HEK293 (cell line): ENCODE measurements around the gene INPP5D.
"Not testable (repeated sequence)": the region's sequence is repeated elsewhere in the genome, so short reads cannot be mapped to it uniquely, and the experiment has no call there.

Experiments used
- CTCF ChIA-PET: fragments of 350-600 bp; formaldehyde crosslinking; extraction: SDS; loops from one replicate; lab custom pipeline; 2021; ENCODE audit warnings: antibody characterized with exemption; lab: Yijun Ruan, JAX
- POLR2A ChIA-PET: fragments of 300-600 bp; formaldehyde crosslinking; extraction: SDS; loops from one replicate; lab custom pipeline; 2020; ENCODE audit warnings: antibody characterized with exemption, inconsistent platforms; lab: Yijun Ruan, JAX
- H3K27ac ChIP-seq: fragments of 200-500 bp; sonication (Bioruptor generic); 2 replicates; pipeline ENCODE4 v1.5.1; 2014; ENCODE audit warnings: low read depth, low read length, control low read depth, inconsistent platforms; ENCODE audit errors: extremely low read depth
- H3K36me3 ChIP-seq, 2 experiments: fragments of 200-500 bp in 1 of 2; sonication (Bioruptor generic) in 1 of 2; 1 replicate in 1 of 2; 2 replicates in 1 of 2; pipeline ENCODE4 v1.5.1; 2014 to 2017; ENCODE audit warnings: inconsistent platforms in 2 of 2, low read length in 2 of 2; ENCODE audit not compliant: control insufficient read depth in 2 of 2, insufficient read depth in 1 of 2
- H3K4me1 ChIP-seq: fragments of 200-500 bp; sonication (Bioruptor generic); 2 replicates; pipeline ENCODE4 v1.5.1; 2014; ENCODE audit warnings: mild to moderate bottlenecking, low read length, inconsistent platforms; ENCODE audit not compliant: control insufficient read depth, insufficient read depth
- H3K4me3 ChIP-seq: 2 replicates; pipeline ENCODE4 v1.5.1; 2011; ENCODE audit warnings: low read depth, mild to moderate bottlenecking, control low read depth, low read length, moderate library complexity
- H3K9me3 ChIP-seq: fragments of 200-500 bp; sonication (Bioruptor generic); 2 replicates; pipeline ENCODE4 v1.5.1; 2014; ENCODE audit warnings: low read depth, low read length, inconsistent platforms; ENCODE audit not compliant: control insufficient read depth, insufficient read depth
- FEZF1 ChIP-seq: fragments of 450-650 bp; formaldehyde crosslinking; IDR thresholded peaks from 2 replicates; pipeline ENCODE4 v1.5.1; 2016; ENCODE audit warnings: missing biosample characterization, missing genetic modification characterization
- GLIS2 ChIP-seq: fragments of 450-650 bp; formaldehyde crosslinking; IDR thresholded peaks from 2 replicates; pipeline ENCODE4 v1.5.1; 2016; ENCODE audit warnings: missing biosample characterization, missing genetic modification characterization
- OSR2 ChIP-seq: fragments of 450-650 bp; formaldehyde crosslinking; IDR thresholded peaks from 2 replicates; pipeline ENCODE4 v1.5.1; 2016; ENCODE audit warnings: missing biosample characterization, missing genetic modification characterization
- ZBTB11 ChIP-seq: fragments of 450-650 bp; formaldehyde crosslinking; conservative IDR thresholded peaks from 2 replicates; pipeline ENCODE4 v1.5.1; 2016; ENCODE audit warnings: low read depth, missing biosample characterization, missing genetic modification characterization
- ZBTB21 ChIP-seq: fragments of 450-650 bp; formaldehyde crosslinking; IDR thresholded peaks from 2 replicates; pipeline ENCODE4 v1.5.1; 2017; ENCODE audit warnings: missing biosample characterization, missing genetic modification characterization
- ZNF132 ChIP-seq: fragments of 450-650 bp; formaldehyde crosslinking; IDR thresholded peaks from 2 replicates; pipeline ENCODE4 v1.5.1; 2017; ENCODE audit warnings: missing biosample characterization, missing genetic modification characterization, borderline replicate concordance
- ZNF138 ChIP-seq: fragments of 450-650 bp; formaldehyde crosslinking; IDR thresholded peaks from 2 replicates; pipeline ENCODE4 v1.5.1; 2016; ENCODE audit warnings: missing biosample characterization, missing genetic modification characterization, borderline replicate concordance
- ZNF140 ChIP-seq: fragments of 450-650 bp; formaldehyde crosslinking; IDR thresholded peaks from 2 replicates; pipeline ENCODE4 v1.5.1; 2016; ENCODE audit warnings: missing biosample characterization, missing genetic modification characterization
- ZNF202 ChIP-seq: fragments of 450-650 bp; formaldehyde crosslinking; IDR thresholded peaks from 2 replicates; pipeline ENCODE4 v1.5.1; 2016; ENCODE audit warnings: missing biosample characterization, missing genetic modification characterization, borderline replicate concordance
- ZNF239 ChIP-seq: fragments of 450-650 bp; formaldehyde crosslinking; IDR thresholded peaks from 2 replicates; pipeline ENCODE4 v1.5.1; 2016; ENCODE audit warnings: missing biosample characterization, missing genetic modification characterization
- ZNF24 ChIP-seq: fragments of 450-650 bp; formaldehyde crosslinking; IDR thresholded peaks from 2 replicates; pipeline ENCODE4 v1.5.1; 2016; ENCODE audit warnings: missing biosample characterization, missing genetic modification characterization
- ZNF266 ChIP-seq: fragments of 450-650 bp; formaldehyde crosslinking; IDR thresholded peaks from 2 replicates; pipeline ENCODE4 v1.5.1; 2016; ENCODE audit warnings: missing biosample characterization, missing genetic modification characterization, low read depth
- ZNF292 ChIP-seq: fragments of 450-650 bp; formaldehyde crosslinking; IDR thresholded peaks from 2 replicates; pipeline ENCODE4 v1.5.1; 2016; ENCODE audit warnings: low read depth, missing biosample characterization, missing genetic modification characterization, borderline replicate concordance
- ZNF394 ChIP-seq: fragments of 450-650 bp; formaldehyde crosslinking; IDR thresholded peaks from 2 replicates; pipeline ENCODE4 v1.5.1; 2016; ENCODE audit warnings: missing biosample characterization, missing genetic modification characterization, mild to moderate bottlenecking, moderate library complexity, borderline replicate concordance
- ZNF416 ChIP-seq: fragments of 450-650 bp; formaldehyde crosslinking; IDR thresholded peaks from 2 replicates; pipeline ENCODE4 v1.5.1; 2016; ENCODE audit warnings: missing biosample characterization, missing genetic modification characterization
- ZNF426 ChIP-seq: fragments of 450-650 bp; formaldehyde crosslinking; IDR thresholded peaks from 2 replicates; pipeline ENCODE4 v1.5.1; 2017; ENCODE audit warnings: missing biosample characterization, missing genetic modification characterization, mild to moderate bottlenecking, inconsistent platforms, moderate library complexity
- ZNF518A ChIP-seq: fragments of 450-650 bp; formaldehyde crosslinking; conservative IDR thresholded peaks from 2 replicates; pipeline ENCODE4 v1.5.1; 2016; ENCODE audit warnings: low read depth, missing biosample characterization, missing genetic modification characterization
- ZNF544 ChIP-seq: fragments of 450-650 bp; formaldehyde crosslinking; IDR thresholded peaks from 2 replicates; pipeline ENCODE4 v1.5.0; 2017; ENCODE audit warnings: missing biosample characterization, missing genetic modification characterization
- ZNF558 ChIP-seq: fragments of 450-650 bp; formaldehyde crosslinking; IDR thresholded peaks from 2 replicates; pipeline ENCODE4 v1.5.1; 2016; ENCODE audit warnings: missing biosample characterization, missing genetic modification characterization
- ZNF623 ChIP-seq: fragments of 450-650 bp; formaldehyde crosslinking; IDR thresholded peaks from 2 replicates; pipeline ENCODE4 v1.5.1; 2016; ENCODE audit warnings: missing biosample characterization, missing genetic modification characterization
- ZNF654 ChIP-seq: fragments of 450-650 bp; formaldehyde crosslinking; IDR thresholded peaks from 2 replicates; pipeline ENCODE4 v1.5.1; 2016; ENCODE audit warnings: low read depth, missing biosample characterization, missing genetic modification characterization
- ZNF776 ChIP-seq: fragments of 450-650 bp; formaldehyde crosslinking; IDR thresholded peaks from 2 replicates; pipeline ENCODE4 v1.5.0; 2017; ENCODE audit warnings: missing biosample characterization, missing genetic modification characterization, borderline replicate concordance
- ZSCAN18 ChIP-seq: fragments of 450-650 bp; formaldehyde crosslinking; IDR thresholded peaks from 2 replicates; pipeline ENCODE4 v1.5.1; 2016; ENCODE audit warnings: missing biosample characterization, missing genetic modification characterization
- ZSCAN5A ChIP-seq: fragments of 450-650 bp; formaldehyde crosslinking; IDR thresholded peaks from 2 replicates; pipeline ENCODE4 v1.5.1; 2016; ENCODE audit warnings: missing biosample characterization, missing genetic modification characterization

The INPP5D gene

GRCh38 chr2:233199870-233200269 is 139.7 kb downstream of the INPP5D start:
- ChIA-PET CTCF (interaction anchor here (0.6 to 0.7 kb wide), 2 partner anchors 11 to 51 kb away, joined by 3 to 4 read pairs; no protein-coding TSS in a partner anchor), POLR2A (no interaction called here)

GRCh38 chr2:233200790-233201189 is 140.6 kb downstream of the INPP5D start:
- POLR2A ChIA-PET = not testable (repeated sequence)
- TF ChIP-seq ZNF292 (tag by site-specific recombination) (0 out of 2 replicates have a peak, but pooled peaks have one; percentile 25), ZNF266 (tag by site-specific recombination) (peak; percentile 54; the same call in 1 of the 2 replicates), ZNF394 (peak; percentile 89), ZNF558 (tag by site-specific recombination) (peak; percentile 61; the same call in 1 of the 2 replicates), ZNF518A (peak; percentile 80), ZNF138 (tag by site-specific recombination) (0 out of 2 replicates have a peak, but pooled peaks have one; percentile 21), ZNF202 (tag by site-specific recombination) (0 out of 2 replicates have a peak, but pooled peaks have one; percentile 14), ZNF654 (tag by site-specific recombination) (0 out of 2 replicates have a peak, but pooled peaks have one; percentile 12), ZNF140 (tag by site-specific recombination) (peak; percentile 62; the same call in 1 of the 2 replicates)

More at GRCh38 chr2:233199870-233200269, 139.7 kb downstream of the INPP5D start:
- no peak for TF ChIP-seq GLIS2 (tag by site-specific recombination)
- TF ChIP-seq ZNF239 (tag by site-specific recombination) = no peak
- TF ChIP-seq ZNF24 (tag by site-specific recombination) = no peak
- TF ChIP-seq ZBTB21 (tag by site-specific recombination) = no peak
- TF ChIP-seq ZSCAN18 (tag by site-specific recombination) = no peak
- TF ChIP-seq ZSCAN5A = no peak
- TF ChIP-seq ZNF544 (tag by site-specific recombination) = no peak
- no peak for TF ChIP-seq ZNF623
- TF ChIP-seq ZNF776 (tag by site-specific recombination) = no peak
- no peak for TF ChIP-seq ZBTB11 (tag by site-specific recombination)
- no peak for TF ChIP-seq ZNF426 (tag by site-specific recombination)
- TF ChIP-seq FEZF1 (tag by site-specific recombination) = no peak
- no peak for TF ChIP-seq ZNF132 (tag by site-specific recombination)
- no peak for TF ChIP-seq ZNF416 (tag by site-specific recombination)
- TF ChIP-seq OSR2 = no peak
- no peaks in the 10 kb centered on the region for H3K9me3 ChIP-seq
- H3K4me1 ChIP-seq = no peaks in the 10 kb centered on the region
- no peak overlapping the region for H3K27ac ChIP-seq
- H3K36me3 ChIP-seq = peaks cover 0 to 7% of the 10 kb centered on the region in 2 experiments; a peak in 1 of 3 replicates
- H3K4me3 ChIP-seq = no peak overlapping the region

More at GRCh38 chr2:233200790-233201189, 140.6 kb downstream of the INPP5D start:
- H3K4me3 ChIP-seq, H3K4me1 ChIP-seq, H3K9me3 ChIP-seq, H3K27ac ChIP-seq, H3K36me3 ChIP-seq: not testable (repeated sequence)
- CTCF ChIA-PET = interaction anchor here (0.6 kb wide), 3 partner anchors 28 to 1466 kb away, joined by 3 to 4 read pairs (median 3); no protein-coding TSS in a partner anchor
